Limb (tissue), 2 donors: ENCODE results near the gene HK1.

Experiments
- DNase-seq, 2 donors: peaks; one replicate each; pipeline ENCODE4 v3.0.0-alpha.2; 2016; ENCODE audit errors: extremely low spot score in 2 of 2

HK1 gene

DNA sequence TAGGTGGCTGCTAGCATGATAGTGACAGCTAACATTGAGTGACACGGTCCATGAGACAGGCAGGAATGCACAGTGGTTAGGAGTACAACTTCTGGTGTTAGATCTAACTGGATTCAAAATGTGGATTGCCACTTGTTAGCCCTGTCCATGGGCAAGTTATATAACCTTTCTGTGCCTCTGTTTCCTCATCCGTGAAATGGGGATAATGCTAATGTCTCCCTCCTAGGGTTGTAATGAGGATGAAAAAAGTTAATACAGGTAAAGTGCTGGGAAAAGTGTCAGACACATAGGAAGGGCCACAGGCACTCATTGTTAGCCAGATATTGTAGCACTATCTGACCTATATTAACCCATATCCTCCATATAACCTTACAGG is 96.6 kb downstream of the HK1 start:
- DNase-seq = no peak

DNA sequence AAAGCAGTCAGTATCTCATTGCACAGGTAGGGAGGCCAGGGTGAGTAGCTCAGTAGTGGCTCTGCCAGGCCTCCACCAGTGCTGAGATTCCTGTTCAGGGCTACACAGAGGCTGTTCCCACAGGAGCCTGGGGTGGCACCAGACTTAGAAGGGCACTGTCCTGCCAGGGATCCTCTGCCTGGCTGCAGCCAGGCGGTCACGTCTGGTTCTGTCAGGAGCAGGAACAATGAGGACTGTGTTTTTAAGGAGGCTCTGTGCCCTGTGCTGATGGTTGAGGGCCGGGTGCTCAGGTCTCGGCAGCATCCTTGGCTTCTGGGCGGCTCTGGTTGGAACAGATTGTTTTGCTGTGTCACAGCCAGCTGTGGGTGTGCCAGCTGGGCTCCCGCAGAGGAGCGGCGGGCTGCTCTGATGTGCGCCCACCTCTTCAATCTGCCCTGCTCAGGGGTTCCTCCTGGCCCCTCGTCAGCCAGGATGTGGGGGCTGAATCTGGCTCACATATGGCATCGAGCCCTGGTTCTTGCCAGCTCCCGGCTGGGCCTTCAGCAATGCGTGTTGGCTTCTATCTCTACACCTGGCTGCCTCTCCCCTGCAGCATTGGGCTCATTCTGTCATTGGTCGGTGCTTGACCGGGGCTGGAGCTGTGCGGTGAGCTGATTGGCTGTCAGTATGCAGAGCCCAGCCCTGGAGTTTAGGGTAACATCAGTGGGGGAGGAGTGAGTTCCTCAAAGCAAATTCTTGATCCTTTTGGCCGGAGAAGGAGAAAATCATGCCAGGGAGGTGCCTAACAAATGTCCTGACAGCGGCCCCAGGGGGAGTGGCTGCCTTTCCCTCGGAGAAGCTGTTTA is 97.2 kb downstream of the HK1 start:
- DNase-seq = peak; percentile 29 to 55

DNA sequence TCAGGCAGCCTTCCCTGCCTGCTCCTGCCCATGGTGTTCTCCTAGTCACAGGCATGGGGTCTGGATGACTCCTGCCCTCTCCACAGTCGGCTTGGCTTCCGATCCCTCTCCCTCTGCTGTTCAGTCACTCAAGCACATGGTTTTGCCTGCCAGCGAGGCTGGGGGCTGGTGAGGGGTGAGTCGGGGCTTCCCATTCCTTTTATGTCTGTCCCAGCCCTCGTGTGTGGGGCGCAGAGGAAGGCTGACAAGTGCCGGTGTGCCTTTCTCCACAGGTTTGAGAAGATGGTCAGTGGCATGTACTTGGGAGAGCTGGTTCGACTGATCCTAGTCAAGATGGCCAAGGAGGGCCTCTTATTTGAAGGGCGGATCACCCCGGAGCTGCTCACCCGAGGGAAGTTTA is 98.4 kb downstream of the HK1 start:
- no peak for DNase-seq

DNA sequence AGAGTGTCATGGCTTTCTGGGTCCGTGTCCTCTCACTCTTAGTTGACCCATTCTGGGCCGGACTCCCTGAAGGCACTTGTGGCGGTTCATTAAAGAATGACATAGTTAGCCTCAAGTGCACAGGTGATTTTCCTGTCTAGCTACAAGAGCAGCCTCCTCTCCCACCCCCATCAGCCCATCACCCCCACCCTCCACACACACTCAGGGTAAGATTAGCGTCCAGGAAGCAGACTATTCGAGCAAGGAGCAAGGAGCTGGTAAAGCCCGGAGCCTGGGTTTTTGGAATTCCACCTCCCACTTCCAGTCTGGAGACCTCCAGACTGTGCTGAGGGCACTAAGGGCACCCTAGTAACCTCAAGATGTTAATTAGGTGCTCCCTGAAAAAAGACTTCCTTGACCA is 98.9 kb downstream of the HK1 start:
- no peak for DNase-seq

DNA sequence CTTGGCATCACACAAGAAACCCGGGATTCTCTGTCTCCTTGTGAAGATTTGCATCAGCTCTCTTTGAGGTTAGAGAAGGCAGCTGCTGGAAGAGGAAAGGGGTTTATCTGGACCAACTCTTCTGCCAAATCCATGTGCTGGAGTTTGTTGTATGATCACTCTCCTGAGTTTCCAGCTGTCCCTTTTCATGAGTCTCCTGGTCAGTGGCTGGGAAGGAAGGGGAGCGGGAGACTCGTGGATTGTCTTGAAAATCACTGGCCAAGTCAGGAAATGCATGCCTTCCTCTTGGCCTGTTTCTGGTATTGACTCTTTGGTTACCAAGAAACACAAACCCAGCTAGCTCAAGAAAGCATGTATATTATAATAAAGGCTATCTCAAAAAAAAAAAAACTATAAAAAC is 99.6 kb downstream of the HK1 start:
- no peak for DNase-seq

DNA sequence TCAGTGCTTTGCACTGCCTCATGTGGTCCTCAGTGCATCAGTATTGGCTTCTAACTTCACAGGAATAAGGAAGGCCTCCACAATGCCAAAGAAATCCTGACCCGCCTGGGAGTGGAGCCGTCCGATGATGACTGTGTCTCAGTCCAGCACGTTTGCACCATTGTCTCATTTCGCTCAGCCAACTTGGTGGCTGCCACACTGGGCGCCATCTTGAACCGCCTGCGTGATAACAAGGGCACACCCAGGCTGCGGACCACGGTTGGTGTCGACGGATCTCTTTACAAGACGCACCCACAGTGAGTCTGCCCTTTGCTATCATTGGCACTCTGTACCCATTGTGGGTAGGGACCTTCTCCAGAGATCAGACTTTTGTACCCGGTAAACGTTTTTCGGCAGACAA is 101.5 kb downstream of the HK1 start:
- no peak for DNase-seq

DNA sequence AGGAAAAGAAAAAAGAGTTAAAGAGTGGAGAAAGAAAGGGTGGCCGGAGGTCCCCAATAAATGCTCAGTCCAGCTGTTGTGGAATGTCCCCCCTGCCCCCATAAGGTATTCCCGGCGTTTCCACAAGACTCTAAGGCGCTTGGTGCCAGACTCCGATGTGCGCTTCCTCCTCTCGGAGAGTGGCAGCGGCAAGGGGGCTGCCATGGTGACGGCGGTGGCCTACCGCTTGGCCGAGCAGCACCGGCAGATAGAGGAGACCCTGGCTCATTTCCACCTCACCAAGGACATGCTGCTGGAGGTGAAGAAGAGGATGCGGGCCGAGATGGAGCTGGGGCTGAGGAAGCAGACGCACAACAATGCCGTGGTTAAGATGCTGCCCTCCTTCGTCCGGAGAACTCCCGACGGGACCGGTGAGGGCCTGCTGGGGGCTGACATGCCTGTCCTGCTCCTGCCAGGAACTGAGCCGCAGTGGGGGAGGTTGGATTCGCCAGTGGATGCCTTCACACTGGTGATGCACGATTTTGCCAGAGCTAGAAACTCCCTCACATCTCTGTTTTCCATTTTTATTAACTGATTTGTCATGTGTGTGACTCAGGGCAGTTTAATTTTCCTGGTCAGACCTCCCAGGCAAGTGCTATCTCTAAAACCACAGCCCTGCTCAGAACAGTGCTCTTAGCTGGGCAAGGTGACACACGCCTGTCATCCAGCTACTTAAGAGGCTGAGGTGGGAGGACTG is 104.3 kb downstream of the HK1 start:
- no peak for DNase-seq

DNA sequence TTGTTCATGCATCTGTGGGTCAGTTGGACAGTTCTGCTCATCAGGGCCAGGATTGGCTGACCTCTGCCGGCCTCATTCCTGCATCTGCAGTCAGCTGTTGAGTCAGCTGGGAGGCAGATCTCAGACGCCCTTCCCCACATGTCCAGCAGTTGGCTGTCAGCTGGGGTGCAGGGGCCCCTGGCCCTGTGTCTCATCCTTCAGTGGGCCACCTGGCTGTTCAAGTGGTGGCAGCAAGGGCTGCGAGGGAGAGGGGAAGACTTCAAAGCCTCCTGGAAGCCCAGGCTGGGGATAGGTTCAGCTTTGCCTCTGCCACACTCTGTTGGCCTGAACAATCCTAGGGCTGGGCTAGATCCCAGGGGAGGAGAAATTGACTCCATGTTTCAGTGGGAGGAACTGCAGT is 105.3 kb downstream of the HK1 start:
- no peak for DNase-seq

DNA sequence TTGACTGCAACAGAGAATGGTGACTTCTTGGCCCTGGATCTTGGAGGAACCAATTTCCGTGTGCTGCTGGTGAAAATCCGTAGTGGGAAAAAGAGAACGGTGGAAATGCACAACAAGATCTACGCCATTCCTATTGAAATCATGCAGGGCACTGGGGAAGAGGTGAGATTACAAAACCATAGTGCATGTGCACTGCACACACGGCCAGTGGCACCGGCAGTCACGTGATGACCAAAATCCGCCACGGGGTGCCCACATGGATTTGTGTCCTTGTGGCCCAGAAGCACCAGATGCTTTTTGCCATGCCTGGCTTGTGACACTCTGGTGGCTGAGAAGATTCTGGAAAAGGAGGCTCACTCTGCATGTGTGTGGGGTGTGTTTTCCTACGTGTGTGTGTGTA is 106.0 kb downstream of the HK1 start:
- DNase-seq = no peak

DNA sequence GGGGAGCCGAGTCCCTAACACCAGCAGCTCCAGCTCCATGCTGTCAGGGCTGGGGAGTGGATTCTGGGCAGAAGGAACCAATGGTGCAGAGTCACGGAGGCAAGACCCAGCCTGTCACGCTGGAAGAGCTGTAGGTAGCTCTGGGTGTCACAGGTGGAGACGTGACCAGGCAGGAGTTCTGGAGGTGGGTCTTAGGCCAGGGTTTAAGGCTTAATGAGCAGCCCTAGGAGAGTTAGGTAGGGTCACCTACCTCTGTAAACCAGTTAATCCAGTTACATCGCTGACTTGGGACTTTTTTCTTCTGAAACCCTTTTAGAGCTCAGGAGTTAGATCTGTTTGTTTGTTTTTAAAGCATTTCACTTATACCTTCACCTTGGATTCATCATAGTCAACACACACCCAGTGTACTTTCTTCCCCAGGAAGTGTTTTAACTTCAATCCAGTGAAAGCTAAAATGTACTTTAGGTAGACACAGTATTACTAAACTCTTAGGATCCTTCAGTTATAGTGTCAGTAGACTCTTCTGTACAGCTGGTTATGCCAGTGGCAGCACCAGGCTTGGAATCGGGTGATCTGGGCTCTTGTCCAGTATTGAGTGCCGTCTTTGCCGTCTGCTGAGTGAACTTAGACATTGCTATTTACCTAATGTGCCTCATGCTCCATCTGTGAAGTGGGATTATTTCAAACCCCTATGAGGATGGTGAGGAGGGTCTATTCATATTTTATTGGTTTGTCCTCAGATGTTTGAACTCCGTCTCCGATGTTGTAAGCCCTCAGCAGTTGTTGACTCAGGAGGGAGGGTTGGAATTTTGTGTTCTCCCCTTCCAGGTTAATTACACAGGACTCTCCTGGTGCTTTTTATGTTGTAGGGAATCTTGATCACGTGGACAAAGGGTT is 107.4 kb downstream of the HK1 start:
- DNase-seq = no peak

DNA sequence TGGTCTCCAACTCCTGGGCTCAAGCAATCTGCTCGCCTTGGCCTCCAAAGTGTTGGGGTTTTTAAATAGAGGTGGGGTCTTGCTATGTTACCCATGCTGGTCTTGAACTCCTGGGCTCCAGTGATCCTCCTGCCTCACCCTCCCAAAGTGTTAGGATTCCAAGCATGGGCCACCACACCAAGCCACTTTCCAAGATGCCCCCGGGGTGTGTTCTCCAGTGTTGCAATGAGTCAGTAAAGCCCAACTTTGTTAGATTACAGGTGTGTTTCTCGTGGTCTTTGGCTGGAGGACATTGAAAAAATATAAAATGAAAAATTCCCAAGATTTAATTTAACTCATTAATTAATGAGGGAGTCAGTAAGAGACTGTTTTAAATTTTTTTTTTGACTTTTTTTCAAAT is 109.2 kb downstream of the HK1 start:
- no peak for DNase-seq

DNA sequence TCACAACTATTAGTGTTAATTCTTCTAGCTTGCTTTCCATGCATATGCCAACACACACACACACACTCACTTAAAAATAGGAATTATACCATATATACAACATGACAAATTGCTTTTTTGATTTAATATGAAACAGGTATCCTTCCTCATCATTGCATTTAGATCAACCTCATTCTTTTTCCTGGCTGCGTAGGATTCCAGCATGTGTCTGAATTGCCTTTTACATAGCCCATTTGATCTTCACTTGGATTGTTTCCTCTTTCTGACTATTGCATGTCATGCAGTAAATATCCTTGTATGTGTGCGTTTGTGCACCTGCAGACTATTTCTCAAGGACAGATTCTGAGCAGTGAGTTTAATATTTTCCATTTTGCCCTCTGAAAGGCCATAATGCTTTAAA is 110.2 kb downstream of the HK1 start:
- DNase-seq = no peak

DNA sequence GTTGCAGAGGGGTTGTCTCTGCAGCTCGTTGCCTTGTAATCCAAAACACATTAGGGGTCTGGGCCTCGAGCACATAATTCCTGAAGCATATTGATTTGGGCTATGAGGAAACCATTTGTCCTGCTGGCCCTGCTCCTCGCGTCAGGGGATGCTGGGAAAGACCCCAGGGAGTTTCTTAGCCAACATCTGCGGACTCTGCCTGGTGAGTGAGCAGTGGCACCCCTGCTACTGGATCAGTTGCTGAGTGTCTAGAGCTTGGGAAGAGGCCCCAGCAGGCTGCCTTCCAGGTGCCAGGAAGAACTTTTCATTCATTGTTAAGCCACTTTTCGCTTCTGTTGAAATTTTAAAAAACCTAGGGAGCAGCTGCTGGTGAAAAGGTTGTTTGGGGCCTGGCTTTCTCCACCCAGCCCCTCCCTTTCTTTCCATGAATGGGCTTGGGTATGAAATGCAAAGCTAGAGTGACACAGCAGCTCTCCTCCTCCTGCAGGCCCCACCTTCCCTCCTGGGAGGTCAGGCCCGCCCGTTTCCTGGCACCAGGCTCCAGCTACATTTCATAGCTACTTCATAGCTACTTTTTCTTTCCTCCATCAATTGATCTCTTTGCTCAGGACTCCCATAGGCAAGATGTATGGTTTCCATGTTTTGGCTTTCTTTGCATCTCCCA is 111.7 kb downstream of the HK1 start:
- DNase-seq = no peak

DNA sequence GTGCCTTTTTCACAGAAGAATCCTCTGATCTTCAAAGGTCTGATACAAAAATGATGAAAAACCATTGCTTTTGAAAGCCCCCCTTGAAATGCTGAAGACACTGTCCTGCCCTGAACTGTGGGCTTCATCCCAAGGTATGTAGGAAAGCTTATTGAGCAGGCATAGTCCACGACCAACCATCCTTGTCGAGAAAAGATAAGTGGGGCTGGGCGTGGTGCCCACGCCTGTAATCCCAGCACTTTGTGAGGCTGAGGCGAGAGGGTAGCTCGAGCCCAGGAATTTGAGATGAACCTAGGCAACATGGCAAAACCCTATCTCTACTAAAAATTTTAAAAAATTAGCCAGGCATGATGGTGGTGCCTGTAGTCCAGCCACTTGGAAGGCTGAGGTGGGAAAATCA is 112.9 kb downstream of the HK1 start:
- DNase-seq = no peak

DNA sequence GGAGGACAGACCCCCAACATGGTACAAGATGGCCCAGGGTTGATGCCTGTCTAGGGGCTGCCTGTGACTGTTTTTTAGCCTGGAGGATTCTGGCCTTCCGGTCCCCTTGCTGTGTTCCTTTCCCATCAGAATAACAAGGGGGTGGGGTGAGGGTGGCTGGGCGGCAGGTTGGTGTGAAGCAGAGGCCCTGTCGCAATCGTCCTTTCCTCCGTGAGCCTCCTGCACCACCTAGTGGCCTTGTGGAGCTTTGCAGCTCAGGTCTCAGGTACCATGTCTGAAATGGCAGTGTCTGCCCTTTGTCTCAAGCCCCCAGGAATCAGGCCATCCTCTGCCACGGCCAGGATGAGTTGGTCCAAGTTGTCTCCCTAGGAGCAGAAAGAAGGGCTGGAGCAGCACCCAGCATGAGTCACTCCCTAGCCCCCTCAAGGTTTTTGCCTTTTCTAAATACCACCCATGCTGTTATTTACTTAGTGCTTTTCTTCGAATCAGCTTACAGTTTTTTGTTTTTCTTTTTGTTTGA is 114.2 kb downstream of the HK1 start:
- DNase-seq = peak; percentile 74 to 87

DNA sequence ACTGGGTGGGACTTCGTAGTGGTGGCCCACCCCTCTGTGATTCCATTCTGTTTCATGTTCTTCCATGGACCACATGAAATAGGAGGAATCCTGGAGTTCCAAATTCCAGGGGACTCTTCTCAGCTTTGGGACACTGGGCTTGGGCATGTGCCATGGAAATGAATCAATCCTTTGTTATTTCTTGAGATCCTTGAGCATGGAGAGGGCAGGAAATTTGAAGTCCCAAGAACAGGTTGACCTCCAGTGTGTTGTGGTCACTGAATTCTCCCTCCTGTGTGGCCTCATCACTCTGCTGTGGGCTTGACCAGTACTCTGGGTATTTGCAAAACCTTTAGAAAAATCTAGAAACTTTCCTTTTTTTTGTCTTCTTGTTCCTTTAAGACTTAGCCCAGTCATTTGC is 115.7 kb downstream of the HK1 start:
- no peak for DNase-seq

DNA sequence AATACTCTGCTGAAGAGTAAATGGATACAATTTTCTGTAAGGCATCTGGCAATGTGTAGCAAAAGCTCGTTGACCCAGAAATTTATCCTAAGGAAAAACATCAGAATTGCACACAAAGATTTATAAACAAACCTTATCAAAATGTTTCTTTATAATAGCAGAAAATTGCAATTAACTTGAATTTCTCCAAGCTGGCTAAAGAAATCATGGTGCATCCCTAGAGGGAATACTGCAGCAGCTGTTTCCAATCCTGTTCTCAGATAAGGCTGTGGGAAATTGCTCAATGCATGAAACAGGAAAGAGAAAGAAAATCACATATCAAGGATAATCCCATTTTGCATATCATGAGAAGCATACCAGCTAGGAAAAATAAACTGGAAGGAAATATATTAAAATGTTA is 119.7 kb downstream of the HK1 start:
- peak in 1 of 2 donors; percentile 38 for DNase-seq

DNA sequence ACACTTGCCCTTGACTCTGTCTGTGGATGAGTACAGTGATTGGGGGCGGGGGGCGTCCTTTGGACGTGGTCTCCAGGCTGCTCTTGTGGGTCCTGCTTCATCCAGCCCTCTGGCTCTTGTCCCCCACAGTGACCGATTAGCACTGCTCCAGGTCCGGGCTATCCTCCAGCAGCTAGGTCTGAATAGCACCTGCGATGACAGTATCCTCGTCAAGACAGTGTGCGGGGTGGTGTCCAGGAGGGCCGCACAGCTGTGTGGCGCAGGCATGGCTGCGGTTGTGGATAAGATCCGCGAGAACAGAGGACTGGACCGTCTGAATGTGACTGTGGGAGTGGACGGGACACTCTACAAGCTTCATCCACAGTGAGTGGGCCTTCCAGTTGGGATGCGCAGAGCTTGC is 120.2 kb downstream of the HK1 start:
- DNase-seq = no peak

DNA sequence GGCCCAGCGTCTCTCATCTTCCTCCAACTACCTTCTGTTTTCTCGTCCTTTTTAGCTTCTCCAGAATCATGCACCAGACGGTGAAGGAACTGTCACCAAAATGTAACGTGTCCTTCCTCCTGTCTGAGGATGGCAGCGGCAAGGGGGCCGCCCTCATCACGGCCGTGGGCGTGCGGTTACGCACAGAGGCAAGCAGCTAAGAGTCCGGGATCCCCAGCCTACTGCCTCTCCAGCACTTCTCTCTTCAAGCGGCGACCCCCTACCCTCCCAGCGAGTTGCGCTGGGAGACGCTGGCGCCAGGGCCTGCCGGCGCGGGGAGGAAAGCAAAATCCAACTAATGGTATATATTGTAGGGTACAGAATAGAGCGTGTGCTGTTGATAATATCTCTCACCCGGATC is 122.6 kb downstream of the HK1 start:
- no peak for DNase-seq

DNA sequence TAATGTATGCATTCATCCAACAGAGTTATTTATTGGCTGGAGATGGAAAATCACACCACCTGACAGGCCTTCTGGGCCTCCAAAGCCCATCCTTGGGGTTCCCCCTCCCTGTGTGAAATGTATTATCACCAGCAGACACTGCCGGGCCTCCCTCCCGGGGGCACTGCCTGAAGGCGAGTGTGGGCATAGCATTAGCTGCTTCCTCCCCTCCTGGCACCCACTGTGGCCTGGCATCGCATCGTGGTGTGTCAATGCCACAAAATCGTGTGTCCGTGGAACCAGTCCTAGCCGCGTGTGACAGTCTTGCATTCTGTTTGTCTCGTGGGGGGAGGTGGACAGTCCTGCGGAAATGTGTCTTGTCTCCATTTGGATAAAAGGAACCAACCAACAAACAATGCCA is 123.1 kb downstream of the HK1 start:
- DNase-seq = no peak

DNA sequence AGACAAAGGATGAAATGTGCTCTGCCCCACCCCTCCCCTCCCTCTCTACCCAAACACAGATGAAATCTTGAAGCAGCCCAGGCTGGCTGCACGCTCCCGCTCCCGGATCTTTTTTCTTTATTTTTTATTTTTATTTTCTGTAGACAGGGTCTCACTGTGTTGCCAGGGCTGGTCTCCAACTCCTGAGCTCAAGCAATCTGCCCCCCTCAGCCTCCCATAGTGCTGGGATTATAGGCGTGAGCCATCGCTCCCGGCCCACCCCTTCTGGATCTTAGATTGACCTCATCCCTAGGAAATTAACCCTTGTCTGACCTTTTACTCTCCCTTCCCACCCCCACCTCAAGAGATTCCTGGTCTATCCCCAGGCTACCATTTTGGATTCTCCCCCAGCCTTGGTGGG is 124.1 kb downstream of the HK1 start:
- DNase-seq = no peak
